Upper lobe of left lung (tissue), 4 donors: Measurements from ENCODE around the gene MYOD1.

Source experiments
- CTCF ChIP-seq, 6 experiments: fragments of 450-650 bp in 4 of 6; fragments of 200-600 bp in 2 of 6; sonication (generic) in 2 of 6; IDR thresholded peaks; one replicate each; pipeline ENCODE4 v1.5.1; 2016 to 2019; ENCODE audit warnings: antibody characterized with exemption in 6 of 6
- EP300 ChIP-seq, 4 donors: sonication (generic); formaldehyde crosslinking; IDR thresholded peaks; one replicate each; pipeline ENCODE4 v1.5.1; 2017; ENCODE audit warnings: antibody characterized with exemption in 4 of 4, control low read depth in 2 of 4
- POLR2AphosphoS5 ChIP-seq, 2 donors: sonication (generic); formaldehyde crosslinking; IDR thresholded peaks; one replicate each; pipeline ENCODE4 v1.5.1; 2017; ENCODE audit warnings: antibody characterized with exemption in 2 of 2

DNA sequence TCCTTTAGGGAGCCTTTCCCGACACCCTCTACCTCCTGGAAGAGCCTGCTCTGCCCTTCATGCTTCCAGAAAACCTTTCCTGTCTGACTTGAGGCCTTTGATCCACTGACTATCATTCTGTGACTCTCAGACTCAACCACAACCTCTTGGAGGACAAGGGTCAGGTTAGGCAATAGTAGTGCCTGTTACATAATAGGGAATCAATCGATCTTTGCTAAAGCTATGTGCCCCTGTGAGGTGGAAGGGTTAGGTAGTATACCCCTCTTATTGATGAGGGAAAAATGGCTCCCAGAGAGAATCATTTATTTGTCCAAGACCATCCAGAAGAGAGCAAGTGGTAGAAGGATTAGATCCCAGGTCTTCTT lies 31.4 kb downstream of the MYOD1 start:
- TF ChIP-seq EP300 (IDR thresholded peaks at IDR 0.05) (no peak), CTCF (IDR thresholded peaks at IDR 0.05) (no peak), POLR2AphosphoS5 (IDR thresholded peaks at IDR 0.05) (no peak)
